Activated T-cell treated with anti-CD3 and anti-CD28 coated beads for 48 hours (primary cell): ENCODE measurements around the gene USP38.
"Not testable (repeated sequence)": the region's sequence is repeated elsewhere in the genome, so short reads cannot be mapped to it uniquely, and the experiment has no call there.

Experiments
- DNase-seq: peaks from one replicate; pipeline ENCODE4 v3.0.0-alpha.2; 2020; ENCODE audit warnings: low read depth

Gene USP38, protein sequence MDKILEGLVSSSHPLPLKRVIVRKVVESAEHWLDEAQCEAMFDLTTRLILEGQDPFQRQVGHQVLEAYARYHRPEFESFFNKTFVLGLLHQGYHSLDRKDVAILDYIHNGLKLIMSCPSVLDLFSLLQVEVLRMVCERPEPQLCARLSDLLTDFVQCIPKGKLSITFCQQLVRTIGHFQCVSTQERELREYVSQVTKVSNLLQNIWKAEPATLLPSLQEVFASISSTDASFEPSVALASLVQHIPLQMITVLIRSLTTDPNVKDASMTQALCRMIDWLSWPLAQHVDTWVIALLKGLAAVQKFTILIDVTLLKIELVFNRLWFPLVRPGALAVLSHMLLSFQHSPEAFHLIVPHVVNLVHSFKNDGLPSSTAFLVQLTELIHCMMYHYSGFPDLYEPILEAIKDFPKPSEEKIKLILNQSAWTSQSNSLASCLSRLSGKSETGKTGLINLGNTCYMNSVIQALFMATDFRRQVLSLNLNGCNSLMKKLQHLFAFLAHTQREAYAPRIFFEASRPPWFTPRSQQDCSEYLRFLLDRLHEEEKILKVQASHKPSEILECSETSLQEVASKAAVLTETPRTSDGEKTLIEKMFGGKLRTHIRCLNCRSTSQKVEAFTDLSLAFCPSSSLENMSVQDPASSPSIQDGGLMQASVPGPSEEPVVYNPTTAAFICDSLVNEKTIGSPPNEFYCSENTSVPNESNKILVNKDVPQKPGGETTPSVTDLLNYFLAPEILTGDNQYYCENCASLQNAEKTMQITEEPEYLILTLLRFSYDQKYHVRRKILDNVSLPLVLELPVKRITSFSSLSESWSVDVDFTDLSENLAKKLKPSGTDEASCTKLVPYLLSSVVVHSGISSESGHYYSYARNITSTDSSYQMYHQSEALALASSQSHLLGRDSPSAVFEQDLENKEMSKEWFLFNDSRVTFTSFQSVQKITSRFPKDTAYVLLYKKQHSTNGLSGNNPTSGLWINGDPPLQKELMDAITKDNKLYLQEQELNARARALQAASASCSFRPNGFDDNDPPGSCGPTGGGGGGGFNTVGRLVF

DNA sequence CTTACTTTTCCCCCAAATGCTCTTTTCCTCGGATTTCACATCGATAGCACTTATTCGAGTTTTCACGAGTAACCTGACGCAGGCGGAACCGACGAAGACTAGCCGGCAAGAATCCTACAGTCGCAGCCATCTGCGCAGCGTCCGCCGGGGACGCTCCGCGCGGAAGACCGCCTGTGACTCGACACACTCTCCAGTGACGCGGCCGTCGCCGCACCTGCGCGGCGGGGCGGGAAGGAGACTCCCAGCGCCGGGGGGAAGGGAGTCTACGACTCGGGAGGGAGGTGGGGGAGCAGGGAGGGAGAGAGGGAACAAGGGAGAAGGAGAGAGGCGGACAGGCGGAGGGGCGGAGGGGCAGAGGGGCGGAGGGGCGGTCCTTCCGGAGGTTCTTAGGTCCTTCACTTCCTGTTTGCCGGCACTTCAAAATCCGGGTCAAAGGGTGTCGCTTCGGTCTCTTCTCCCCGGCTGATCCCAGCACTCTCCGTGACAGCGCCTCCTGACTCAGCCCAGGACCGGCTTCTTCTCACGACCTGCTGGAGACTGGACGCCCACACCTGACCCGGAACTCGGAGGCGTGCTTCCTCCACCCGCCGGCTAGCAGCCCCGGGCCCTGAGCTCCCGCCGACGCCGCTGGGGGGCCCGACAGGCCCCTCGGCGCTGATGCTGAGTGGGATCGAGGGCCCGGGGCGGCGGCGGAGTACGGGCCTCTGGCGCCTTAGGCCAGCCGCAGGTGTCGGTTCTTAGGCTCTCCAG is at the start of gene USP38:
Gene USP38 (plus strand): TSS at position 415 of the 750 bp plus-strand sequence. CDS start 534 bp downstream, outside the sequence.
- peak; percentile 86 for DNase-seq

DNA sequence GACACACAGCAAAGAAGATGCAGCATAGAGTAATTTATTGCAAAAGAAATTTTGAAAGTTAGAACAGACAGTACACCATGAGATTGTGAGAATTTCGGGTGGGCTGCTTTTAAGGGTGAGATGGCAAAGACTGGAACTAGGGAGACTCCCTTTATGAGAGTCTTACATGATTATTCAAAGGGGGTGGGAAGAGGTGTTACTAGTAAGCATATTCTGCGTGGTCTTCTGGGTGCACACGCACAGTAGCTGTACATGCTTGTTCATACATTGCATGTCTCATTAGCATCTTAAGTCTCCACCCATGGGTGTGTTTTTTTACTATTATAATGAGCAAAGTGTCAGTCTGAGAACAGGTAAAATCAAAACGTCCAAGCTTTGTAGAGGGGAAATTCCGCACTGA is 49.4 kb upstream of the USP38 start:
- no peak for DNase-seq

DNA sequence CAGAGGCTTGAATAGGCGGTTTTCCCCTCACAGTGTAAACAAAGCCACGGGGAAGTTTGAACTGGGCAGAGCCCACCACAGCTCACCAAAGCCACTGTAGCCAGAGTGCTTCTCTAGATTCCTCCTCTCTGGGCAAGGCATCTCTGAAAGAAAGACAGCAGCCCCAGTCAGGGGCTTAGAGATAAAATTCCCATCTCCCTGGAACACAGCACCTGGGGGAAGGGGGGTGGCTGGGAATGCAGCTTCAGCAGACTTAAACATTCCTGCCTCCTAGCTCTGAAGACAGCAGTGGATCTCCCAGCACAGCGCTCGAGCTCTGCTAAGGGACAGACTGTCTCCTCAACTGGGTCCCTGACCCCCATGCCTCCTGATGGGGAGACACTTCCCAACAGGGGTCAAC is 44.0 kb upstream of the USP38 start:
- no peak for DNase-seq

DNA sequence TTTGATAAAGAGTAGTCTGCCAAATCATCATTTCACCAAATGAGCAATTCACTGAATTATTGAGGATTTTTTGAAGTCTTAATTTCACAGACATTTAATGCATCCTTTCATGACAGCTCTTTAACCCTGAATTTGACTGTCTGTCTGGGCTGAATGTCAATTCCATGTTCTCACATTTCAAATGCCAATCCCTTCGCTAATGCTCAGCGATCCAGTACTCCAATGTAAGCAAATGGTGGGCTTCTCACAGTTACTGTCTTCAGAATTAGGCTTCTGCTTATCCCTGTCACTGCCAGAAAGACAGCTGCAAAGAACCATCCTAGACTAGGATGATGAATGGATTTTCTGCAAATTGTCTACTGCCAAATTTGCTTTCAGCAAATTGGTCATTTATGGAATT is 36.2 kb upstream of the USP38 start:
- DNase-seq: no peak

DNA sequence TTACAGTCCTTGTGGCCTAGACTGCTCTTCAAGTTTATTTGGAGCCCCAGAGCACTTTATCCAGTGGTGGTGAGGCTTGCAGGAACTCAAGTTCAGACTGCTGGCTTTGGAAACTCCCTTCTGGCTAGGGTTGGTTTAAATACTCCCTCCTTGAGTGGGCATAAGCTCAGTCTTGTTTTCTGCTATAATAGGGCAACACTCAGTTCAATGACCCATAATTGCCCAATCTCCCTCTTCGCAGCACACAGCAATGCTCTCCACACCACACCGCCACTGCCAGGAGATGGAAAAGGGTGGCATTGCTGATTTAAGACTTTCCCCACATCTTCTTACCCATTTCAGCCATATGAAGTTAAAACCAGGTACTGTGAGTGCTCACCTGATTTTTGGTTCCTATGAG is 27.9 kb upstream of the USP38 start:
- no peak for DNase-seq

DNA sequence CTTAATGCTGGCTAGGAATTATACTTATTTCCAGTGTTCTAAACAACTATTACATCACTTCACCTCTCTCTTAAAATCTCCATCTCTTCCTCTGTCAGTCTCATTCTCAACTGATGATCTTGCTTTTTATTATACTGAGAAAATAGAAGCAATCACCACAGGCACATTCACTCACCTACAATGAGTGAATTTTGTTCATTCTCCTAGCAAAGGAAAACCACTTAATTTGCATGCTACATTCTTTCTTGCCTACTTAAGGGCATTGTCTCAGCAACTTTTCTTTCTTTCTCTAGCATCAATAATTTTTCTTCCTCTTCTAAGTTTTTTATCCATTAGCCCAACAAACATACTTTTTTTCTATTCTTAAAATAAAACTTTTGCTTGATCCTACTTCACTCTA is 21.1 kb upstream of the USP38 start:
- no peak for DNase-seq

DNA sequence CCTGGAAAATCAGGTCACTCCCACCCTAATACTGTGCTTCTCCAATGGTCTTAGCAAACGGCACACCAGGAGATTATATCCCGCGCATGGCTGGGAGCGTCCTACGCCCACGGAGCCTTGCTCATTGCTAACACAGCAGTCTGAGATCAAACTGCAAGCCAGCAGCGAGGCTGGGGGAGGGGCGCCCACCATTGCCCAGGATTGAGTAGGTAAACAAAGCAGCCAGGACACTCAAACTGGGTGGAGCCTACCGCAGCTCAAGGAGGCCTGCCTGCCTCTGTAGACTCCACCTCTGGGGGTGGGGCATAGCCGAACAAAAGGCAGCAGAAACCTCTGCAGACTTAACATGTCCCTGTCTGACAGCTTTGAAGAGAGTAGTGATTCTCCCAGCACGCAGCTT is 18.0 kb upstream of the USP38 start:
- DNase-seq: not testable (repeated sequence)

DNA sequence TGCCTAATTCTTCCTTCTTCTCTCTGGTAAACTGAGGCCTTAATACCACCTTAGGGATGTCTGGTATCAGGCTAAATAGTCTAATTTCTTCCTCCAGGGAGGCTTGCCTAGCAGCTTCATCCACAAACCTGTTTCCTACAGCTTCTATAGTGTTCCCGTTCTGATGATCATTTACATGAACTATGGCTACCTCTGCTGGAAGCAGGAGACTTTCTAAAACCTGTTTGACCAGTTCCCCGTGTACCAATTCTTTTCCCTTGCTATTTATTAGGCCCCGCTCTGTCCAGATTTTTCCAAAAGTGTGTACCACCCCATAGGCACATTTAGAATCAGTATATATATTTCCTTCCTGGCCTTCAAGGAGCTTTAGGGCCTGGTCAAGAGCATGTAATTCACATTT is 5.8 kb upstream of the USP38 start:
- no peak for DNase-seq

DNA sequence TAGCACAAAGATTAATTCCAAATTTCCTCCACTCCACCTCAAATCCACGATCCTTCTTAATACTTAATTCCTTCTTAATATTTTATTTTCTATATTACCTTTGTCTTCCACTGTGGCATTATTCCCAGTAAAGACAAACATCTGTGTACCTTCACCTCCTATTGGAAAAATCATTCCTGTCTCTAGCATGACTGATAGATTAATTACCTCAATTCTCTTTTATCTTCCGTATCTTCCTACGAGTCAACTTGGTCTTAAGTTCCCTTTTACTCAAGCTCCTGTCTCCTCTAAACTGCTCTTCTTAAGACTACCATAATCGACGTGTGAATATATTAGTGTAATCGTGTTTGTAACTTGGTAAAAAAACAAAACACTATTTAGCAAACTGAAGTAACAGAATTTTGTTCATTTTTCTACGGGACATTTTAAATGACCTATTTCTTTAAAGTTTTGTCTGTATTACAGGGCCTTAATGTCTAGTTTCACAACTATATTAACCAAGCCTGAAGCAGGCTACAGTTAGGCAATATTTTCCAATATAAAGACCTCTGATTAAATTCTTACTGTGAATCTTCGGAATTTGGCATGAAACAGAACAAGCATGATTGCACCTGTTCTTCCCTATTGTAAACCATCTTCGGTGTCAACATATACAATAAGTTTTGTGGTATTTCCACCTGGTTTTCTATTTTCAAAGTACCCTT is 1.1 kb upstream of the USP38 start:
- DNase-seq: no peak

DNA sequence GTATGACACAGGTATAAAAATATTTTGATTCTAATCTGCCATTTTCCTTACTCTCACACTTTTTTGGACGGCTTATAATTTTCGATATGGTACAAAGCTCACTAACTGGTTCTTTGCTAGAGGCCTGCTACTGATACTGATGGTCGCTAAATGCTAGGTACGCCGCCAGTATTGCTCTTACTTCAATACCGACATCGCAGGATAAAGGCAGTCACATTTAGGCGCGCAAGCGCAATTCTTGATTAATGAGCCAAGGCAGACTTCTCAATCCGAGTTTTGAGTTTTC is 557 bp upstream of the USP38 start:
- no peak for DNase-seq

DNA sequence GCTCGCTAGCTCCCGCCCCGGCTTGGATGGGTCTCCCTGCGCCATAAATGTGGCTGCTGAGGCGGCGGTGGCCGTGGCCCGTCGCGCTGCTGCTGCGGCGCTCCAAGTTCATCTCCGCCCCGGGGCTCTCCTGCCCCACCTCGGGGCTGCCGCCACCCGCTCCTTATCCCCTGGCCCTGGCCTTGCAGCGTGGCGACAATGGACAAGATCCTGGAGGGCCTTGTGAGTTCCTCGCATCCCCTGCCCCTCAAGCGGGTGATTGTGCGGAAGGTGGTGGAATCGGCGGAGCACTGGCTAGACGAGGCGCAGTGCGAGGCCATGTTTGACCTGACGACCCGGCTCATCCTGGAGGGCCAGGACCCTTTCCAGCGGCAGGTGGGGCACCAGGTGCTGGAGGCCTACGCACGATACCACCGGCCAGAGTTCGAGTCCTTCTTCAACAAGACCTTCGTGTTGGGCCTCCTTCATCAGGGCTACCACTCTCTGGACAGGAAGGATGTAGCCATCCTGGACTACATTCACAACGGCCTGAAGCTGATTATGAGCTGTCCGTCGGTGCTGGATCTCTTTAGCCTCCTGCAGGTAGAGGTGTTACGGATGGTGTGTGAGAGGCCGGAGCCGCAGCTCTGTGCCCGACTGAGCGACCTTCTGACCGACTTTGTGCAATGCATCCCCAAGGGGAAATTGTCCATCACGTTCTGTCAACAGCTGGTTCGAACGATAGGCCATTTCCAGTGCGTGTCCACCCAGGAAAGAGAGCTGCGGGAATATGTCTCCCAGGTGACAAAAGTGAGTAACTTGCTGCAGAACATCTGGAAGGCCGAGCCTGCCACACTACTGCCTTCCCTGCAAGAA is 763 bp downstream of the USP38 start:
- DNase-seq: peak; percentile 23

DNA sequence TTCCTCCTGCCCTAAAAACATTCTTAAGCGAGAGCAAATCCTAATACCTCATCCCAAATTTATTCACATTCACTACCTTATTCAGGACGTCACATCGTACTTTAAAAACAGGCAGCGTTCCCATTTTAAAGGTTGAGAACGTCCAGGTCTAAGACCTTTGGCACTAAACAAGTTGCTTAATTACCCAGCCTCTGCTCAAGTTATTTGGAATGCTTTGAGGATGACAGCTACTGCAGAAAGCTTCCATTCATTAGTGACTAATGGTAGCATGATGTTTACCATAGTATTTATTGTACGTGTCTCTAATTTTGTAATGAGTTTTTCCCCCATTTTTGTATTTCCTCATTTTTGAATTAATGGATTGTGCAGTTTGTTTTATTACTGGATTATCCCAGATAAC is 1.5 kb downstream of the USP38 start:
- no peak for DNase-seq

DNA sequence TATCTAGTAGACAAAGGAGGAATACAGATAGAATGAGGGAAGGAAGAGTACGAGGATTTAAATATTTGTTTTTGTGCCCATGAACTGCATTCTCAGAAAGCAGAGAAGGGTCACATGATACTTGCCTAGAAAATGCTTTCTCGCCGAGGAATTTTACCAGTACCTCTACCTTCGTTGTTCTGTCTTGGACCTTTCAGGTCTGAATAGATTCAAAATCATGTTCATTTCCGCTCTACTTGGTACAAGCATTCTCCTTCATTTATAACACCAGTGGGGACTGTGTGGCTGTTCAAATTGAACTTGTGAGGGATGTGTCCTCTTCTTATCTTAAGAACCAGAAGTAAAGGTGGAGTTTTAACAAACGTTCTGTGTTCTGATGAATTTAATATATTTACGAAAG is 1.9 kb downstream of the USP38 start:
- no peak for DNase-seq

DNA sequence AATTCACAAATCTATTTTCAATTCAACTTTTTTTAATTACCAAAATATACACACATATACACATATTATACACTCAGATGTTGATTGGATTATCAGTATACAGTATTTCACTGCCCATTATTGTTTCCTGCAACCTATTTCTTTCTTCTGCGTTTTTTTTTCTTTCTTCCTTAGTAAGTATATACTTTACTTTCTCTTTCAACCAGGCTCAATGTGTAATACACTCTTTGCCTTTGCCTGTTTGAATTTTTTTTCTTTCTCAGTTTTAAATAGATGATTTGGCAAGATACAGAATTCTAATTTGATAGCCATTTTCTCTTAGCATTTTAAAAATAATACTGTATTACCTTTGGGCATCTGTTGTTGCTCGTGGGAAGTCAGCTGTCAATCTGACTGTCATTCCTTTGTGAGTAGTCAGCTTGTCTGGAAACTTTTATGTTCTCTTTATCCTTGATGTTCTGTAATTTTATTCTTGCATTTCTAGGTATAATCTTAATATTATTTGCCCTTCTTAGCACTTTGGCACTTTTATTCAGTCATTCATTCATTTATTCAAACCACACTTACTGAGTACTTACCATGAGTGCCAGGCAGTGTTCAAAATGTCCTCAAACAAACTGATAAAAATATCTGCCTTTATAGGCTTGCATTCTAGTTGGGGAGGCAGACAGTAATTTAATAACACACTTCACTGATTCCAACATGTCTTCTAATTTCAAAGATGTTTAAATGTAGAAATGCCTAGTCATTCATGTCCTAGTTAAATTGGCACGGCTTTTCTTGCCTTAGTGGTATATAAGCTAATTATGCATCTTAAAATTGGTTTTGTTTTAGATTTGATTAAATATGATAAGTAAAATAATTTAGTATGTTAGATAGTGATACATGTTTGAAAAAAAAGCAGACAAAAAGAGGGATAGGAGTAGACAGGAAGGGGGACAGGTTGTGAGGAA is 3.7 kb downstream of the USP38 start:
- no peak for DNase-seq

DNA sequence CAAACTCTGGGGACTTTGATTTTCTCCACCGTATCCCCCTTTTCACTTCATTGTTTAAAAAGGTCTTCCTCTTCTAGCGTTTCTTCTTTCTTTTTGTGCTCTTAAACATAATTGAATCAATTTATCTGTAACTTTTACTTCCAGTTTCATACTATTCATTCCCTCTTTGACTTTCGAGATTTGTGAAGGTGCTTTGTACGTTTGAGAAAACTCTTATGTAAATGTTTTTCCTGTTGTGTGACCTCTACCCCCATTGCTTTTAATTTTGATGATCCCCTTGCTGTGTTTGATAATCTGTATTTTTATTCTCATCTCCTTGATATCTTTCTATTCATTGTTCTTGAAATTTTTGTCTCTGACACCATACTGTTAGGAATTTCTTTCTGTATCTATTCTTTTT is 4.8 kb downstream of the USP38 start:
- no peak for DNase-seq

DNA sequence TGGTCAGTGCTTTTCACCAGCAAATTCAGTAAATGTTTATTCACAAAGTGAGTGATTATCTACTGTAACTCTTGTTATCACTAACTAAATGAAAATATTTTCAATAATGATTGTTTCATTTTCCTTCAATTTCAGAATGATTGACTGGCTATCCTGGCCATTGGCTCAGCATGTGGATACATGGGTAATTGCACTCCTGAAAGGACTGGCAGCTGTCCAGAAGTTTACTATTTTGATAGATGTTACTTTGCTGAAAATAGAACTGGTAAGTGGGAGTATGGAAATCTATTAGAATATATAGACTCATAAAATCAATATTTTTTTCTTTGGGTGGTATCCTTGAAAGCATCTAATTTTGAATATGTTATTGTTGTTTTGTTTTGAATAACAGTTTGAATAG is 10.9 kb downstream of the USP38 start:
- no peak for DNase-seq

DNA sequence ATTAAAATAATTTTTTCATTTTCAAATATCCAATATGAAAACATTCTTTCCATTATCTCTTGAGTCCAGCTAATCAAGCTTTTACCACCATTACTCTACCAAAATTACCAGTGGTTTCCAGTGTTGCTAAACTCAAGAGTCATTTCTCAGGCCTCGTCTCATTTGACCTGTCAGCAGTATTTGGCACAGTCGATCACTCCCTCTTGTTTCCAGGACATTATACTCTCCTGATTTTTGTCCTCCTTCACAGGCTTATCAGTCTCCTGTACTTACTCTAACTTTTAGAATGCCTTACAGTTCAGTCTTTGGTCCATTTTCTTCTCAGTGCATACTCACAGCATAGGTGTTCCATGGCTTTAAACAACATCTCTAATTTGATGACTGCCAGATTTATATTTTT is 11.6 kb downstream of the USP38 start:
- no peak for DNase-seq

DNA sequence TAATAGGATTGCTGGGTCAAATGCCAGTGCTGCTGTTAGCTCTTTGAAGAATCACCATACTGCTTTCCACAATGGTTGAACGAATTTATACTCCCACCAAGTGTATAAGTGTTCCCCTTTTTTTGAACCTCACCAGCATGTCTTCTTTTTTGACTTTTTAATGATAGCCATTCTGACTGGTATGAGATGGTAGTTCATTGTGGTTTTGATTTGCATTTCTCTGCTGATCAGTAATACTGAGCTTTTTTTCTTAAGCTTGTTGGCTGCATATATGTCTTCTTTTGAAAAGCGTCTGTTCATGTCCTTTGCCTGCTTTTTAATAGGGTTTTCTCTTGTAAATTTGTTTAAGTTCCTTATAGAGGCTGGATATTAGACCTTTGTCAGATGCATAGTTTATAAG is 14.8 kb downstream of the USP38 start:
- DNase-seq: no peak

DNA sequence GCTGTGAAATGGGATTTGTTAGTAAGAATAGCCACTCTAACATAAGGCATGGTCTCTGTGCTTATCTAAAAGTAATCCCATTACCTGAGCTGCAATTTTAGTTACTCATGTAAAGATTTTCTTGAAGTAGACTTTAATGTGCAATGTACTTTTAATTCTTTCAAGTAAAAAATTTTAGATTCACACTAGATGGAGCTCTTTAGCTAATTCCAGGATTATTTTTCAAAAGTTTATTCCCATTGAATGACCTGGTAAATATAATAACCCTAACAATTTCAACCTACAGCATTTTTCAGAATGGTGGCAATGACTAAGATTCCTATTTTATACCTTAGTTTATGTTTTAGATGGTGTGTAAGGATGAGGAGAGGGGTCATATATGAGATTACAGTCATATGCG is 18.1 kb downstream of the USP38 start:
- no peak for DNase-seq

DNA sequence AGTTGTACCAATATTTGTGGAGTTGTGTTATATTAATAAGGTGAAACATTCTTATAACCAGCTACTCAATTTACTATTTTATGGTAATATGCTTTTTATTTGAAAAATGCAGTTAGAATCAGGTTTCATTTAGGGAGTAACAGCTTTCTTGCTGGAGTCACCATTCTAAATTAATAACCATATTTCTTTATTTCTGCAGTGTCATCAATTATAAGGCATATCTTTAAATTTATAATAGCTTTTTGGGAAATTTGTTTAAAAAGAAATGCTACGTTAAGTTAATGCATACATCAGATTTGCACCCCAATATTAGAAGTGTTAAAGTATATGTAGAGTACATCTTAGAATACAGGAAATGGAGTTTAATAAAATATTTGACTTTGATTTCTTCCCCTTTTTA is 18.9 kb downstream of the USP38 start:
- DNase-seq: no peak
